NCI-H226 (cell line): Measurements from ENCODE around the gene C18orf54.
"Not testable (repeated sequence)": the region's sequence is repeated elsewhere in the genome, so short reads cannot be mapped to it uniquely, and the experiment has no call there.

ENCODE experiments used
- DNase-seq: peaks from one replicate; pipeline ENCODE4 v3.0.0-alpha.2; 2015

The C18orf54 gene

GRCh38 chr18:54357660-54358494 lies at the start of gene C18orf54, which contains the start of gene STARD6:
C18orf54 (plus strand) TSS chr18:54357906; CDS start chr18:54360573, 2,667 bp downstream.
STARD6 (minus strand) TSS chr18:54357858; CDS start chr18:54354573, 3,285 bp downstream.
- DNase-seq, result peak; percentile 71

DNA sequence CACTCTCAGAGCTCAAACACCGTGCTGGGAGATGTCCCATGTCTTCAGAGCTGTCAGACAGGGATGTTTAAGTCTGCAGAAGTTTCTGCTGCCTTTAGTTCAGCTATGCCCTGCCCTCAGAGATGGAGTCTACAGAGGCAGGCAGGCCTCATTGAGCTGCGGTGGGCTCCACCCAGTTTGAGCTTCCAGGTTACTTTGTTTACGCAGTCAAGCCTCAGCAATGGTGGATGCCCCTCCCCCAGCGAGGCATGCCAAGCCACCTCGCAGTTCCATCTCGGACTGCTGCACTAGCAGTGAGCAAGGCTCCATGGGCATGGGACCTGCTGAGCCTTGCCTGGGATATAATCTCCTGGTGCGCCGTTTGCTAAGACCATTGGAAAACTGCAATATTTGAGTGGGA lies 48.1 kb upstream of the C18orf54 start:
- not testable (repeated sequence) for DNase-seq

GRCh38 chr18:54316071-54316820 lies 41.5 kb upstream of the C18orf54 start:
- DNase-seq, result no peak

- no peak for DNase-seq
Measured at GRCh38 chr18:54323561-54323960, 34.1 kb upstream of the C18orf54 start.

DNA sequence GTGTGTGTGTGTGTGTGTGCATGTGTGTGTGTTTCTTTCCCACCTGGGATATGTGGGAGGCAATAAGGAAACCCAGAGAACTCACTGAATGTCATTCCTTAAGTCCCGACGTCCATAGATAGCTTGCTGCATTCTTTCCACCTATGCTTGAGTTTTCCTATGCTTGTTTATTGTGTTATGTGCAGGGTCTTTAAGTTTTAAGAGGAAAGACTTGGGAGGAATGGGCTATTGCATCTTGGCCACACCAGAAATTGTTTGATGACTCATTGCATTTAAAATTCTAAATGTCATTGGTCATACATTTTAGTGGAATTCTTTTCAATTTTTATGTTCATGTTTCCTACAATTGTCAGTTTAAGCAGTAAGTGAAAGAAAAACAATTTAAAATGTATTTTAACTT lies 33.7 kb upstream of the C18orf54 start:
- no peak for DNase-seq

GRCh38 chr18:54327818-54328217 lies 29.9 kb upstream of the C18orf54 start:
- no peak for DNase-seq

DNA sequence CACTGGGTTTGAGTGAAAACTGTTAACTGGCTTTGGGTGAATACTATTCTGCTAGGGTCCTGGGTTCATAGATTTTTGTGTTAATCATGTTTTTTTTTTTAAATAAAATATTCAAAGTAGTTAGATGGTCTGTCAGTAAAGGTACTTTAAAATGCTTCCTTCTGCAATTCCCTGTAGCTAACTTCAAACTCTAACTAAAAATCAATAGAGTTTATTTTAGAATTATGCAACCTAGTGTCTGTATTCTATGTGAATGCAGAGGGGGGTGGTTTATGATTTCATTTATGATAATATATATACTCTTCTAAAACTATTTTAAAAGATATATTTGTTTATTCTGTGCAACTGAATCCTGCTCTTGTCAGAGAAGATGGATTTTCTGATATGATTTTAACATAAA lies 27.9 kb upstream of the C18orf54 start:
- no peak for DNase-seq

- no peak for DNase-seq
Measured at GRCh38 chr18:54330768-54331548, 26.7 kb upstream of the C18orf54 start.

GRCh38 chr18:54335638-54336173 lies 22.0 kb upstream of the C18orf54 start:
- no peak for DNase-seq

DNA sequence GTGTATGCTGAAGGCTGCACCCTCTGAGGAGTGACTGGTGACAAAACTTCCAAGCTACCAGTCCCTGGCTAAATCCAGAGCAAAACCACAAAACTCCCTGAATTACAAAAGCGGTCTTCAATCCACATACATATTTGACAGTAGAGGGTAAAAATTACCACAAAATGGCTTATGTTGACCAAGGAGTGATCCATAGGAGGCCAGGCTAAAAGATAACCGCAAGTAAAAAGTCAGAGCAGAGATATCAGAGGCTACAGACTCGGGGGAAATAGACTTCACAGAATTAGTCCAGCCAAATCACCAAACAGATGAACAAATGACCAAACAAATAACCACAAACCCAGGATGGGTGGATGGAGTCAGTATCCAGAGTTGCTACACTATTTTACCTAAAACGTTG lies 19.5 kb upstream of the C18orf54 start:
- no peak for DNase-seq

- no peak for DNase-seq
Measured at GRCh38 chr18:54351186-54351585, 6.5 kb upstream of the C18orf54 start.

GRCh38 chr18:54357082-54357659 lies 535 bp upstream of the C18orf54 start:
- DNase-seq, result no peak

DNA sequence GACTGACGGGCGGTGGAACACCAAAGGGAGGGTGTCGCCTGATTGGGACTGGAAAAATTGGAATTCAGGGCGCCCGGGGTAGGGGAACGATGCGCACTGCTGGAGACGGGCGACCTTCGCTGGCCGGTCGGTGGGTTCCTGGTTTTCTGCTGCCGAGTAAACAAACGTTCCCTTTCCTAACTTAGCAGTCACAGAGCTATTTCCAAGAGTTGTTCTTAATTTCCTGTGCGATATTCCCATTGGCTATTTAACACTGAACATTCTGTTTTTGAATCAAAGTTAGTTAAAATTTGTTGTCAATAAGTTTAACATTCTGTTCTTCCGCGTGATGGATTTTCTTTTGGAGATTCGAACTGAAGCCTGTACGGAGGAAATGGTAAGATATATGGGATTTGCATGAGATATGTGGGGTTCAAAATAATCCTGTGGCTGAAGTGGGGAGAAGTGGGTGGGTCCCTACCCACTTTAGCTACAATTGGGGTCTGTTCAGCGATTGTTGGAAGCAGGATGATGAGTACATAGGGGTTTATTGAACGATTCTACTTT lies 862 bp downstream of the C18orf54 start:
- no peak for DNase-seq

GRCh38 chr18:54359233-54359632 lies 1.5 kb downstream of the C18orf54 start:
- DNase-seq, result no peak

DNA sequence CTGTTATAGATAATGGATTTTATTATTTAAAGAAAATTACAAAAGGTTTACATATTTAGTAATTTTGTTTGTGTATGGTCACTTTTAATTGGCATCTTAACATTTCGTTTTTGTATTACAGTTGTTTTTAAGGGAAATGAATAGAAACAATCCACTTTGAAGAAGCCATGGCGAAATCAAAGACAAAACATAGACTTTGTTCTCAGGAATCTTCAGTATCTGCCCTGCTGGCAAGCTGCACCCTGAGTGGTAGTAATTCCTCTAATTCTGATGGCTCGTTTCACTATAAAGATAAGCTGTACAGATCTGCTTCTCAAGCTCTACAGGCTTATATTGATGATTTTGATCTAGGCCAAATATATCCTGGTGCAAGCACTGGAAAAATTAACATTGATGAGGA lies 2.7 kb downstream of the C18orf54 start:
- no peak for DNase-seq

GRCh38 chr18:54378057-54378456 lies 20.4 kb downstream of the C18orf54 start:
- DNase-seq, result no peak

- no peak for DNase-seq
Measured at GRCh38 chr18:54381640-54382039, 23.9 kb downstream of the C18orf54 start.

GRCh38 chr18:54382076-54382475 lies 24.4 kb downstream of the C18orf54 start:
- no peak for DNase-seq

DNA sequence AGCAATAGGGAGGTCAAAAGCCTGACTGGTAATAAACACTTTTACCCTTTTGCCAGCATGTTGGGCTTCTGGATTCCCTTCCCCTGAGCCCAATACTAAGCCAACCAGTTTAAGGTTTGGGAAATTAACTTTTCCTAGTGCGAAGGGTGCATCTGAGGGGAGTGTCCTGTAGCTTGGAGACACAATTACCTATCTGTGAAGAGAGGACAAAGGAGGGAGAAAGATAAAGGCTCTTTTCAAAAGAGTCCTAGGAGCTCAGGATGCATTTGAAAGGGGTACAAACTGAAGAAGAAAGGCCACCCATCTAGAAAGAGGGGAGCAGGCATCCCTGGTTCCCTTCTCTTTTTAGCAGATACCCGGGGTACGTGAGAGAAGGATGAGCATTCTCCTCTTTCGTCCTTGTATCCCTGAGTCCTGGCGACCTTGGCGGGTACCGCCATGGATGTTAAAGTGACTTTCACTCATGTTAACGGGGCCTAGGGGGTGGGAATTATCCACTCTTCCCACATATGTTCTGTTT lies 25.1 kb downstream of the C18orf54 start:
- DNase-seq, result no peak

DNA sequence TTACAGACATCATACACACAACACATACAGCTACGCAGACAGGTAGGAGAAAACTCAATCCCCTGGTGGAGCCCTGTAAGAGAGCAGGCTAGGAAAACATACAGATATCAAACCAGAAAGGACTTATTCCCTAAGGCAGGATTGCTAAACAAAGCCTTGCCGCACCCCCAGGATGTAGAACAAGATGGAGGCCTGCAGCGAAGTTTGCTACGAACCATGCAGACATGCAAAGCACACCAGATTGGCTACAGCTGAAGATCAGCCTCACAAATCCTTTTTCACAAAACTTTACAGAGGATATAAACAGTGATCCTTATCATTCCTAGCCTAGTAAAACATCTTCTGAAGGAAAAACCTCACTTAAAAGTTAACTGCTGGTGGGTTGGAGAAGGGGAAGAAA lies 28.3 kb downstream of the C18orf54 start:
- DNase-seq, result no peak

DNA sequence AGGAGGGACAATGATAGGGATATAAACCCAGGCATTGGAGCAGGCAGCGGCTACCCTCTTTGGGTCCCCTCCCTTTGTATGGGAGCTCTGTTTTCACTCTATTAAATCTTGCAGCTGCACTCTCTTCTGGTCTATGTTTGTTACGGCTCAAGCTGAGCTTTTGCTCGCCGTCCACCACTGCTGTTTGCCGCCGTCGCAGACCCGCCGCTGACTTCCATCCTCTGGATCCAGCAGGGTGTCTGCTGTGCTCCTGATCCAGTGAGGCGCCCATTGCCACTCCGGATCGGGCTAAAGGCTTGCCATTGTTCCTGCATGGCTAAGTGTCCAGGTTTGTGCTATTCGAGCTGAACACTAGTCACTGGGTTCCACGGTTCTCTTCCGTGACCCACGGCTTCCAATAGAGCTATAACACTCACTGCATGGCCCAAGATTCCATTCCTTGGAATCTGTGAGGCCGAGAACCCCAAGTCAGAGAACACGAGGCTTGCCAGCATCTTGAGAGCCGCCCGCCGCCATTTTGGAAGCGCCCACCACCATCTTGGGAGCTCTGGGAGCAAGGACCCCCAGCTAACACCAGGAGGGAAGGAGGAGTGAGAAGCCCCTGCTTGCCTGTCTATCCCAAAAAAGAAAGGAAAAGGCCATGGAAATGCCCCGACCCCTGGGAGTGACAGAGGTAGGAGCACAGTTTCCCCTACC lies 29.2 kb downstream of the C18orf54 start:
- DNase-seq, result not testable (repeated sequence)
